Body of pancreas (tissue), 4 donors: ENCODE data around the gene CCDC51.

ENCODE experiments used
- CTCF ChIP-seq, 7 experiments: fragments of 450-650 bp in 4 of 7; fragments of 200-600 bp in 3 of 7; sonication (generic) in 3 of 7; IDR thresholded peaks; one replicate each; pipeline ENCODE4 v1.5.1; 2016 to 2019; ENCODE audit warnings: antibody characterized with exemption in 7 of 7
- POLR2A ChIP-seq, 3 donors: fragments of 450-650 bp; IDR thresholded peaks; one replicate each; pipeline ENCODE4 v1.6.1; 2016; ENCODE audit warnings: antibody characterized with exemption in 3 of 3, mild to moderate bottlenecking in 2 of 3

- TF ChIP-seq CTCF (IDR thresholded peaks at IDR 0.05) = no peak
- TF ChIP-seq POLR2A (IDR thresholded peaks at IDR 0.05) = no peak
Measured at GRCh38 chr3:48464713-48465221, 24.8 kb upstream of the CCDC51 start.
